Breast epithelium (tissue), 4 donors: ENCODE data around the gene GALNTL6. TPM values are rescaled to one million over a fixed set of nuclear protein-coding genes. Genes with fewer than 3 reads are reported as not detected.

ENCODE experiments used
- DNase-seq, 2 donors: peaks; one replicate each; pipeline ENCODE4 v3.0.0-alpha.2; 2019; ENCODE audit warnings: low spot score in 2 of 2
- H3K27ac ChIP-seq, 2 donors: fragments of 200-600 bp; sonication (generic) in 1 of 2; one replicate each; pipeline ENCODE4 v1.5.1; 2016 to 2019; ENCODE audit warnings: mild to moderate bottlenecking in 1 of 2
- H3K27me3 ChIP-seq, 2 donors: fragments of 200-600 bp; sonication (generic) in 1 of 2; one replicate each; pipeline versions ENCODE4 v1.5.1 to v1.6.0; 2017 to 2019; ENCODE audit warnings: control low read depth in 1 of 2, mild to moderate bottlenecking in 1 of 2
- H3K36me3 ChIP-seq: fragments of 200-600 bp; one replicate; pipeline ENCODE4 v1.5.1; 2019
- H3K4me1 ChIP-seq, 2 donors: fragments of 200-600 bp; sonication (generic); one replicate each; pipeline ENCODE4 v1.5.1; 2016 to 2019; ENCODE audit warnings: control low read depth in 1 of 2
- H3K4me3 ChIP-seq, 3 donors: fragments of 200-600 bp; sonication (generic); 1 replicate in 2 of 3; 2 replicates in 1 of 3; pipeline ENCODE4 v1.5.1; 2016 to 2019; ENCODE audit warnings: mild to moderate bottlenecking in 3 of 3, moderate library complexity in 2 of 3
- H3K9me3 ChIP-seq, 2 donors: fragments of 200-600 bp; sonication (generic) in 1 of 2; one replicate each; pipeline ENCODE4 v1.5.1; 2016 to 2019; ENCODE audit warnings: control low read depth in 1 of 2
- CTCF ChIP-seq, 3 donors: fragments of 450-650 bp; IDR thresholded peaks; one replicate each; pipeline ENCODE4 v1.5.1; 2016 to 2017; ENCODE audit warnings: antibody characterized with exemption in 3 of 3, mild to moderate bottlenecking in 3 of 3, moderate library complexity in 3 of 3
- POLR2A ChIP-seq: fragments of 450-650 bp; IDR thresholded peaks from one replicate; pipeline ENCODE4 v1.6.1; 2016; ENCODE audit warnings: antibody characterized with exemption, mild to moderate bottlenecking, moderate library complexity
- POLR2AphosphoS5 ChIP-seq, 3 donors: sonication (generic); formaldehyde crosslinking; IDR thresholded peaks; one replicate each; pipeline ENCODE4 v1.6.1; 2017; ENCODE audit warnings: antibody characterized with exemption in 3 of 3
- intact Hi-C: fragments of 100-400 bp; cut with DNase I; formaldehyde crosslinking; loops from one replicate; pipeline ENCODE4 v1.15.1; 2023; ENCODE audit warnings: low total_unique reads
- total RNA-seq, 3 donors: library from RNA; depleted of rRNA; stranded (reverse); fragments of >200 nt; gene quantifications; one replicate each; pipeline ENCODE4 v1.1.0, GENCODE V29; 2016

GALNTL6 gene
- total RNA-seq, 3 donors from 2014 or later = 0.29 to 0.98 TPM; not detected in 1

DNA sequence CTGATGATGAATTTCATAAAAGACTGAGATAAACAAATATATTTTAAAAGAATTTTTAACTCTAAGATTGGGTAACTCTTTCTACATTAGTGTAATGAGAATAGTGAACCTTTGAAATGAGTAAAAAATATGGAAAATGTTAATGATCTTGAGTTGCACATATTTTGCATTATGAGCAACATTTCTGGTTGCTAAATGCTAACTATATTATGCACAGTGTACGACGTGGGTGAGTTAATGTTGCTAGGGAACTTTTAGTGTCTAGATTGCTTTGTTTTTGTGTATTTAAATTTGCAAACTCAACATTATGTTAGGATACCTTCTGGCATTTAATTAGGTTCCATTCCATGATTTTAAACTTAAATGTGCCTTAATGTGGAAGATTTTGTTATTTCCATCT is 742.5 kb downstream of the GALNTL6 start:
- TF ChIP-seq CTCF (IDR thresholded peaks at IDR 0.05) = no peak
- no peak overlapping the region for H3K4me3 ChIP-seq
- intact Hi-C loops = no loop called here
- no peaks in the 10 kb centered on the region for H3K27me3 ChIP-seq
- H3K27ac ChIP-seq = no peak overlapping the region
- no peaks in the 10 kb centered on the region for H3K36me3 ChIP-seq
- H3K9me3 ChIP-seq = no peaks in the 10 kb centered on the region
- no peak for DNase-seq
- H3K4me1 ChIP-seq = no peaks in the 10 kb centered on the region

GRCh38 chr4:172573899-172574298 is 760.7 kb downstream of the GALNTL6 start:
- Histone ChIP-seq H3K9me3 (no peaks in the 10 kb centered on the region), H3K36me3 (no peaks in the 10 kb centered on the region), H3K4me3 (no peak overlapping the region), H3K4me1 (no peaks in the 10 kb centered on the region), H3K27me3 (no peaks in the 10 kb centered on the region), H3K27ac (no peak overlapping the region)
- no peak for DNase-seq
- intact Hi-C loops = no loop called here
- TF ChIP-seq POLR2AphosphoS5 (IDR thresholded peaks at IDR 0.05) (no peak), CTCF (IDR thresholded peaks at IDR 0.05) (no peak), POLR2A (no peak)

- TF ChIP-seq CTCF (IDR thresholded peaks at IDR 0.05) (no peak), POLR2AphosphoS5 (IDR thresholded peaks at IDR 0.05) (no peak), POLR2A (no peak)
- no peak for DNase-seq
- Histone ChIP-seq H3K4me3 (no peak overlapping the region), H3K27me3 (no peaks in the 10 kb centered on the region), H3K36me3 (no peaks in the 10 kb centered on the region), H3K27ac (no peak overlapping the region), H3K9me3 (no peaks in the 10 kb centered on the region), H3K4me1 (no peaks in the 10 kb centered on the region)
- intact Hi-C loops = no loop called here
These were observed 765.5 kb downstream of the GALNTL6 start for GRCh38 chr4:172578712-172579111.

GRCh38 chr4:172584816-172585215 is 771.6 kb downstream of the GALNTL6 start:
- Histone ChIP-seq H3K27ac (no peak overlapping the region), H3K36me3 (no peaks in the 10 kb centered on the region), H3K27me3 (no peaks in the 10 kb centered on the region), H3K4me1 (no peaks in the 10 kb centered on the region), H3K9me3 (no peaks in the 10 kb centered on the region), H3K4me3 (no peak overlapping the region)
- DNase-seq = no peak
- no peak for TF ChIP-seq POLR2AphosphoS5 (IDR thresholded peaks at IDR 0.05)
- TF ChIP-seq POLR2A = no peak
- TF ChIP-seq CTCF (IDR thresholded peaks at IDR 0.05) = no peak
- intact Hi-C loops = no loop called here

DNA sequence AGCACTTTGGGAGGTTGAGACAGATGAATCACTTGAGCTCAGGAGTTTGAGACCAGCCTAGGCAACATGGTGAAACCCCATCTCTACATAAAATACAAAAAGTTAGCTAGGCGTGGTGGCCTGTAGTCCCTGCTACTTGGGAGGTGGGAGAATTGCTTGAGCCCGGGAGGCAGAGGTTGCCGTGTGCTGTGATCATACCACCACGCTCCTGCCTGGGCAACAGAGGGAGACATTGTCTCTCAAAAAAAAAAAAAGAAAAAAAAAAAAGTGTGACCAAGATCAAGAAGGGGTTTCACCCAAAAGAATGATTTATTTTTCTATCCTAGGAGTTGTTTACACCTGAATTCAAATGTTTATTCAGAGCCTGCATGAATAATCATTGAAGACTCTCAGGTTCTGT is 783.0 kb downstream of the GALNTL6 start:
- H3K4me3 ChIP-seq = no peak overlapping the region
- intact Hi-C loops = no loop called here
- H3K9me3 ChIP-seq = no peaks in the 10 kb centered on the region
- no peaks in the 10 kb centered on the region for H3K4me1 ChIP-seq
- TF ChIP-seq POLR2A (no peak), CTCF (IDR thresholded peaks at IDR 0.05) (no peak)
- H3K27ac ChIP-seq = no peak overlapping the region
- H3K36me3 ChIP-seq = no peaks in the 10 kb centered on the region
- DNase-seq = no peak
- H3K27me3 ChIP-seq = no peaks in the 10 kb centered on the region
